Hematopoietic multipotent progenitor cell treated with erythropoietin and hydrocortisone succinate and interleukin-3 and kit ligand, for 15 days (in vitro differentiated cells): Measurements from ENCODE around the gene FGD5.

Experiments used
- DNase-seq: peaks from one replicate; pipeline ENCODE4 v3.0.0-alpha.2; 2015; ENCODE audit warnings: low spot score

Gene FGD5

GRCh38 chr3:14875411-14876175 is 56.8 kb downstream of the FGD5 start:
- no peak for DNase-seq

GRCh38 chr3:14876921-14877333 is 58.2 kb downstream of the FGD5 start:
- DNase-seq: no peak

GRCh38 chr3:14877469-14877868 is 58.7 kb downstream of the FGD5 start:
- DNase-seq: no peak

GRCh38 chr3:14879211-14879874 is 60.6 kb downstream of the FGD5 start:
- DNase-seq: no peak

GRCh38 chr3:14880447-14881106 is 61.8 kb downstream of the FGD5 start:
- DNase-seq: no peak

DNA sequence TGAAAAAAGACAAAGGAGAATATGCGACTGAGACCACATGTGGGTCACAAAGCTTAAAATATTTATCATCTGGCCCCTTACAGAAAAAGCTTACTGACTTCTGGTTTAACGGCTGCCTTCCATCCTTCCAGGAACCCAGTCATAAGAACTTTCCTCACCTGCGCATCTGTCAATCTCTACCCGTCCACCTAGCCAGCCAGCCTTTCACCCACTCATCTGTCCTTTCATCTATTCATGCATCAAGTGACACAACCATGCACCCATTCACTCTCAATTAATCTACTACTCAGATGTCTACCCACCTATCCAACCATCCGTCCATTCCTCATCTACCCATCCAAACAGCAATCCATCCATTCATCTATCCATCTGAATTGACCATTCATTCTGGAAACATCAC is 64.5 kb downstream of the FGD5 start:
- no peak for DNase-seq

GRCh38 chr3:14884665-14885064 is 65.9 kb downstream of the FGD5 start:
- no peak for DNase-seq

GRCh38 chr3:14885307-14885706 is 66.5 kb downstream of the FGD5 start:
- DNase-seq: no peak

DNA sequence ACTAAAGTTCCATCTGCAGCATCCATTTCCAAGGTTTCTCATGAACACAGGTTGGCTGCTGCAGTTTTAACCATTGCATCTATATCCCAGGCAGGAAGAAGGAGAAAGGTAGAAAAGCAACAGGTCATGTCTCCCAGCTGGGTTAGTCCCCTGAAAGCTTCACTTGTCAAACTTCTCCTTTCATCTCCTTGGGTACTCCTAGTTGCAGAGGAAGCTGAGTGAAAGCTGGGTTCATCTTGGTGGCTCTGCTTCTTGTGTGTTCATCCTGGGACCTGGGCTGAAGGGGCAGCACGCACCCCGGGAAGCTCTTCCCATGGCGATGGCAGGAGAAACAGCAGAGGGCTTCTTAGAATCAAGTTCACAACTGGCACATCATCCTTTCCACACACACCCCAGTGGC is 67.3 kb downstream of the FGD5 start:
- DNase-seq: no peak

- no peak for DNase-seq
Observed at GRCh38 chr3:14889205-14889604, 70.4 kb downstream of the FGD5 start.

GRCh38 chr3:14889943-14890342 is 71.2 kb downstream of the FGD5 start:
- DNase-seq: no peak

- DNase-seq: no peak
Observed at GRCh38 chr3:14890476-14890875, 71.7 kb downstream of the FGD5 start.

GRCh38 chr3:14891135-14892132 is 72.7 kb downstream of the FGD5 start:
- DNase-seq: no peak

DNA sequence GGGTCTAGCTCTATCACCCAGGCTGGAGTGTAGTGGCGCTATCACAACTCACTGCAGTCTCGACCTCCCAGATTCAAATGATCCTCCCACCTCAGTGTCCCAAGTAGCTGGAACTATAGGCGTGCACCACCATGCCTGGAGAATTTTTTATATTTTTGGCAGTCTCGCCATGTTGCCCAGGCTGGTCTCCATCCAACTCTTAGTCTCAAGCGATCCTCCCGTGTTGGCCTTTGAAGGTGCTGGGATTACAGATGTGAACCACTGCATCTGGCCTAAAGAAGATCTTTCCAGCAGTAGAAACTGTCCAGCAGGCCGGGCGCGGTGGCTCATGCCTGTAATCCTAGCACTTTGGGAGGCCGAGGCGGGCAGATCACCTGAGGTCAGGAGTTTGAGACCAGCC is 73.5 kb downstream of the FGD5 start:
- DNase-seq: no peak

DNA sequence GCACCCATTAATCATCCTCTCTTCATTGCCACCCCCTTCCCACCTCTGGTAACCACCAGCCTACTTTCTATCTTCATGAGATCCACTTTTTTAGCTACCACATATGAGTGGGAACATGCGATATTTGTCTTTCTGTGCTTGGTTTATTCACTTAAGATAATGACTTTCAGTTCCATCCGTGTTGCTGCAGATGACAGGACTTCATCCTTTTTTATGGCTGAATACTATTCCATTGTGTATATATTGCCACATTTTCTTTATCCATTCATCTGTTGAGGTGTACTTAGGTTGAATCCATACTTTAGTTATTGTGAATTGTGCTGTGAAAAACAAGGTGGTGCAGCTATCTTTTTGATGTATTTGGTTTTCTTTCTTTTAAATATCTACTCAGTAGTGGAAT is 75.3 kb downstream of the FGD5 start:
- no peak for DNase-seq

DNA sequence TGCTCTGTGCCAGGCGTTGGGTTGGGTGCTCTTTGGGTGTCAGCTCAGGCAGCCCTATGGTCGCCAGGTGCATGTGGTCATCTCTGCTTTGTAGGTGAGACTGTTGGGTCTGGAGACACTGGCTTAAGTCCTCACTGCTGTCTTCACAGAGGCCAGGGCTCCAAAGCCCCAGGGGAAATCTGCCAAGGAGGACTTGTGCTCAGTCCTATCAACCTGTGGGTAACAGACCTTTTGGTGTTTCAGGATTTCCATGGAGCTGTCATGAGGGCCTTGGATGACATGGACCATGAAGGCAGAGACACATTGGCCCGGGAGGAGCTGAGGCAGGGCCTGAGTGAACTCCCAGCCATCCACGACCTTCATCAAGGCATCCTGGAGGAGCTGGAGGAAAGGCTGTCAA is 78.5 kb downstream of the FGD5 start:
- no peak for DNase-seq

GRCh38 chr3:14898929-14899328 is 80.2 kb downstream of the FGD5 start:
- DNase-seq: no peak

DNA sequence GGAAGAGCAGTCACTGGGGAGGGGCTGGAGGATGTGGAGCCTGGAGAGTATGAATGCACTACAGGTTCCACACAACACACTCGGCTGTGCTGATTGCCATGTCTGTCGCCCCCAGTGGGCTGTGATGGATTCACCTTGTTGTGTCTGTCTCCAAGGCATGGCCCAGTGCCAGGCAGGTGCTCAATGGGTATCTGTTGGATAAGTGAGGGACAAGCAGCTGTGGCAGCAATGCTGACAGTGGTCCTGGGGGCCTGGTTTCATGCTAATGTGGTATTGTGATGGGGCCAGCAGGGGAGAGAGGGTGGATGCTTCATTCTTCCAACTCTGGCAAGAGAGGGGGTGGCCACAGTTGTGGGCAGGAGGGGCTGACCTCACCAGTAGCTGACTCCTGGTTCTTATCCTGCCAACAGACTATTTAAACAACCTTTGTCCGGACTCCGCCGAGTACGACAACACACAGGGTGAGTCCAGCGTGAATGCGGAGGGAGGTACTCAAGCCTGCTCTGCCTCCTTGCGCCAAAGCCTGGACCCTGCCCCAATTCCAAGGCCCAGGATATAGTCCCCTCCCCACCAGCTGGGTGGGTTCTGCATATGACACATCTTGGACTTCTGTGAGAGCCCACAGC is 81.3 kb downstream of the FGD5 start:
- no peak for DNase-seq

DNA sequence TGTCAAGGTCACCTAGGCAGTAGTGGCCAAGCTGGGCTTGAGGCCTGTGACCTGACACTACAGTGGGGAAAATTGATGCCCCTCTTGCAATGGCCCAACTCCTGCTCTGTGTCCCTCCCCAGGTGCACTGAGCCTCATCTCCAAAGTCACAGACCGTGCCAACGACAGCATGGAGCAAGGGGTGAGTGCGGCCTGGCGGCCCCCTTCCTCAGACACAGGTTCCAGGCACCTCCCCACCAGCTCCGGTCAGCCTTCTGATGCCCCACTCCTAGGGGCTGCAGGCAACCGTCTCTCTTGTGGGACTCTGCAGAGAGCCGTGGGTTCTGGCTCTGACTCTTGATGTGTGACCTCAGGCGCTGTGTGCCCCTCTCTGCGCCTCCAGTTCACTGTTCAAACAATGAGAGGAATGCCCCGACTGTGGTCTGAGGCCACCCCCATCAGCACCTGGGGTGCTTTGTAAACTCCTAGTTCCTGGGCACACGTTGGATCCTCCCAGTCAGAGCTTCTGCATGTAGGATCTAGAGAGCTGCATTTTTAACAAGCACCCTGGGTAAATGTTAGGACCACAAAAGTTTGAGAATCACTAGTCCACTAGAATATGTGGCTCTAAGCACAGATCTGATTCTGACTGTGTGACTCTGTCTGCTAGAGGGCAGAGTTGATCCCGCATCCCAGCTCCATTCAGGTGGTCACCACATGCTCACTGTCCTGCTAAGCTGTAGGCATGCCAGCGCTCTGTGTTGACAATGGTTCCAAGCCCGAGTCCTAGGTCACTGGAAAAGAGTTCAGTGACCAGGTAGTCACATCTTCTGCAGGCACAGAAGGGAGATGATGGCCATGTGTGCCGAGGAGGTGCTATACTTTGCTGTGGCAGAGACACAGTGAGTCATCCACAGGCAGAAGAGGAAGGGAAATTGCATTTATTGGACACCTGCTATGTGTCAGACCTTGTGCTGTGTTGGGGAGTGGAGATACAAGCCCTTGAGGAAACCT is 82.4 kb downstream of the FGD5 start:
- no peak for DNase-seq

- no peak for DNase-seq
Observed at GRCh38 chr3:14902719-14903118, 84.0 kb downstream of the FGD5 start.
